Stimulated activated CD8-positive, alpha-beta memory T cell treated with anti-CD3 and anti-CD28 coated beads, Interleukin-2, amount 100 ng/mL, for 1 hour (primary cell): ENCODE results near the gene ECE2.

Experiments used
- DNase-seq, 2 donors: peaks; one replicate each; pipeline ENCODE4 v3.0.0-alpha.2; 2020; ENCODE audit warnings: low read depth in 2 of 2

Gene ECE2

GRCh38 chr3:184314700-184315542 is 39.1 kb downstream of the ECE2 start:
- peak; percentile 27 to 51 for DNase-seq

- DNase-seq, result no peak
Measured at GRCh38 chr3:184315543-184315867, 39.7 kb downstream of the ECE2 start.

GRCh38 chr3:184315871-184316661 is 40.2 kb downstream of the ECE2 start:
- DNase-seq, result no peak

GRCh38 chr3:184316792-184317191 is 41.0 kb downstream of the ECE2 start:
- DNase-seq, result no peak

- no peak for DNase-seq
Measured at GRCh38 chr3:184317201-184317600, 41.4 kb downstream of the ECE2 start.

- no peak for DNase-seq
Measured at GRCh38 chr3:184320104-184320445, 44.3 kb downstream of the ECE2 start.

- no peak for DNase-seq
Measured at GRCh38 chr3:184321666-184322065, 45.8 kb downstream of the ECE2 start.

GRCh38 chr3:184322731-184323487 is 47.1 kb downstream of the ECE2 start:
- no peak for DNase-seq

GRCh38 chr3:184323696-184324095 is 47.9 kb downstream of the ECE2 start:
- DNase-seq, result no peak

- DNase-seq, result no peak
Measured at GRCh38 chr3:184325269-184325668, 49.4 kb downstream of the ECE2 start.

- no peak for DNase-seq
Measured at GRCh38 chr3:184325715-184326369, 50.0 kb downstream of the ECE2 start.

- DNase-seq, result no peak
Measured at GRCh38 chr3:184327171-184327570, 51.3 kb downstream of the ECE2 start.

GRCh38 chr3:184328516-184328915 is 52.7 kb downstream of the ECE2 start:
- DNase-seq, result no peak

GRCh38 chr3:184332370-184333090 is 56.7 kb downstream of the ECE2 start:
- no peak for DNase-seq

GRCh38 chr3:184333190-184333589 is 57.4 kb downstream of the ECE2 start:
- DNase-seq, result no peak

- no peak for DNase-seq
Measured at GRCh38 chr3:184333700-184334099, 57.9 kb downstream of the ECE2 start.

GRCh38 chr3:184334470-184335158 is 58.8 kb downstream of the ECE2 start:
- peak in 1 of 2 donors; percentile 11 for DNase-seq

- DNase-seq, result no peak
Measured at GRCh38 chr3:184335291-184335660, 59.5 kb downstream of the ECE2 start.

GRCh38 chr3:184335661-184336546 is 60.1 kb downstream of the ECE2 start:
- DNase-seq, result peak; percentile 74 to 80
